IMR-90 (cell line): ENCODE results near the gene CD79A. TPM values are rescaled to one million over a fixed set of nuclear protein-coding genes. Genes with fewer than 3 reads are reported as not detected.

Source experiments
- ATAC-seq: fragments of 200-7000 bp; cut with Tn5 transposase; 2 replicates; pipeline ENCODE4 v1.9.1; 2020; ENCODE audit warnings: low read depth, mild to moderate bottlenecking, moderate library complexity
- BruUV-seq: library from RNA; stranded (reverse); fragments of 400-500 nt; replicated peaks from 2 replicates; lab custom pipeline; 2021; lab: Mats Ljungman, UMichigan
- CTCF ChIA-PET: fragments of 300-600 bp; formaldehyde crosslinking; extraction: SDS; loops from one replicate; lab custom pipeline; 2021; ENCODE audit warnings: antibody characterized with exemption; lab: Yijun Ruan, JAX
- POLR2A ChIA-PET: fragments of 300-600 bp; sonication (Branson Sonifier 250); formaldehyde crosslinking; loops from one replicate; lab custom pipeline; 2022; ENCODE audit warnings: antibody characterized with exemption; ENCODE audit not compliant: unreplicated experiment; lab: Charles Lee
- DNase-seq: peaks from one replicate; pipeline ENCODE4 v3.0.0; 2013
- H2AFZ ChIP-seq: replicated peaks from 2 replicates; pipeline ENCODE3; 2013; ENCODE audit warnings: low read length, mild to moderate bottlenecking; ENCODE audit not compliant: poor library complexity
- H2AK5ac ChIP-seq: 2 replicates; pipeline ENCODE4 v1.6.1; 2013; ENCODE audit warnings: low read depth, low read length, inconsistent platforms
- H2AK9ac ChIP-seq: replicated peaks from 2 replicates; pipeline ENCODE3; 2013; ENCODE audit warnings: mild to moderate bottlenecking, low read depth, low read length, moderate library complexity; ENCODE audit not compliant: poor library complexity
- H2BK120ac ChIP-seq: 2 replicates; pipeline ENCODE4 v1.6.1; 2013; ENCODE audit warnings: low read depth, low read length, inconsistent platforms
- H2BK15ac ChIP-seq: 3 replicates; pipeline ENCODE4 v1.6.1; 2013; ENCODE audit warnings: low read depth, low read length, inconsistent platforms
- H2BK20ac ChIP-seq: 2 replicates; pipeline ENCODE4 v1.6.1; 2013; ENCODE audit warnings: low read depth, mild to moderate bottlenecking, inconsistent platforms, low read length, moderate library complexity
- H2BK5ac ChIP-seq: 2 replicates; pipeline ENCODE4 v1.6.1; 2013; ENCODE audit warnings: mild to moderate bottlenecking, low read depth, low read length, inconsistent platforms; ENCODE audit not compliant: poor library complexity, severe bottlenecking
- H3K14ac ChIP-seq: replicated peaks from 2 replicates; pipeline ENCODE4 v1.6.1; 2013; ENCODE audit warnings: low read depth, low read length, inconsistent platforms
- H3K18ac ChIP-seq: 2 replicates; pipeline ENCODE4 v1.6.1; 2013; ENCODE audit warnings: low read depth, low read length, control low read depth
- H3K23ac ChIP-seq: 2 replicates; pipeline ENCODE4 v1.6.1; 2013; ENCODE audit warnings: low read depth, low read length, inconsistent platforms
- H3K27ac ChIP-seq: 2 replicates; pipeline ENCODE4 v1.5.1; 2013; ENCODE audit warnings: mild to moderate bottlenecking, control low read depth, low read length; ENCODE audit not compliant: insufficient read depth
- H3K27me3 ChIP-seq: 2 replicates; pipeline ENCODE4 v1.6.1; 2013; ENCODE audit warnings: low read length; ENCODE audit not compliant: control insufficient read depth, insufficient read depth
- H3K36me3 ChIP-seq: 2 replicates; pipeline ENCODE4 v1.6.1; 2013; ENCODE audit warnings: low read length, mixed read lengths; ENCODE audit not compliant: control insufficient read depth, insufficient read depth
- H3K4ac ChIP-seq: 2 replicates; pipeline ENCODE4 v1.6.1; 2013; ENCODE audit warnings: low read depth, low read length, inconsistent platforms
- H3K4me1 ChIP-seq: 2 replicates; pipeline ENCODE4 v1.6.1; 2013; ENCODE audit warnings: low read length, mixed read lengths; ENCODE audit not compliant: control insufficient read depth, insufficient read depth
- H3K4me2 ChIP-seq: 2 replicates; pipeline ENCODE4 v1.6.1; 2013; ENCODE audit warnings: low read depth, mild to moderate bottlenecking, control low read depth, low read length, moderate library complexity
- H3K4me3 ChIP-seq: 2 replicates; pipeline ENCODE4 v1.5.1; 2013; ENCODE audit warnings: low read depth, mild to moderate bottlenecking, control low read depth, low read length, moderate library complexity; ENCODE audit not compliant: insufficient read depth
- H3K56ac ChIP-seq: 2 replicates; pipeline ENCODE4 v1.6.1; 2013; ENCODE audit warnings: low read length, inconsistent platforms; ENCODE audit not compliant: insufficient read depth; ENCODE audit errors: extremely low read depth
- H3K79me1 ChIP-seq, 2 experiments: 2 replicates each; pipeline ENCODE4 v1.6.1; 2013; ENCODE audit warnings: low read length in 2 of 2, inconsistent platforms in 1 of 2, low read depth in 1 of 2
- H3K9ac ChIP-seq: 2 replicates; pipeline ENCODE4 v1.6.1; 2013; ENCODE audit warnings: low read depth, low read length, control low read depth
- H3K9me1 ChIP-seq: 2 replicates; pipeline ENCODE4 v1.6.1; 2013; ENCODE audit warnings: low read length, inconsistent platforms; ENCODE audit not compliant: insufficient read depth
- H3K9me3 ChIP-seq: 2 replicates; pipeline ENCODE4 v1.6.1; 2013; ENCODE audit warnings: low read length; ENCODE audit not compliant: control insufficient read depth, insufficient read depth
- H4K20me1 ChIP-seq: 2 replicates; pipeline ENCODE4 v1.6.1; 2013; ENCODE audit warnings: low read length, inconsistent platforms; ENCODE audit not compliant: insufficient read depth
- H4K5ac ChIP-seq: 2 replicates; pipeline ENCODE4 v1.6.1; 2013; ENCODE audit warnings: mild to moderate bottlenecking, low read depth, low read length, control low read depth
- H4K8ac ChIP-seq, 2 experiments: 2 replicates each; pipeline ENCODE4 v1.6.1; 2013; ENCODE audit warnings: low read depth in 2 of 2, low read length in 2 of 2, control low read depth in 1 of 2, inconsistent platforms in 1 of 2
- H4K91ac ChIP-seq: 2 replicates; pipeline ENCODE4 v1.6.1; 2013; ENCODE audit warnings: low read depth, low read length, inconsistent platforms; ENCODE audit not compliant: insufficient read depth
- CEBPB ChIP-seq: IDR thresholded peaks from 2 replicates; pipeline ENCODE4 v1.6.1; 2012; ENCODE audit warnings: low read depth, low read length, improper control_type of control experiment
- CHD1 ChIP-seq: IDR thresholded peaks from 2 replicates; pipeline ENCODE4 v1.6.1; 2012; ENCODE audit warnings: low read depth, low read length, improper control_type of control experiment
- CTCF ChIP-seq: conservative IDR thresholded peaks from 2 replicates; pipeline ENCODE4 v1.5.1; 2012; ENCODE audit warnings: mild to moderate bottlenecking, low read depth, low read length, improper control_type of control experiment
- ELK1 ChIP-seq: fragments of 150-350 bp; IDR thresholded peaks from 2 replicates; pipeline ENCODE4 v1.6.1; 2016; ENCODE audit warnings: low read depth, mild to moderate bottlenecking, low read length, moderate library complexity, borderline replicate concordance
- FOS ChIP-seq: fragments of 150-350 bp; IDR thresholded peaks from 2 replicates; pipeline ENCODE4 v1.6.1; 2016; ENCODE audit warnings: low read depth, low read length
- MAFK ChIP-seq: IDR thresholded peaks from 2 replicates; pipeline ENCODE4 v1.6.1; 2012; ENCODE audit warnings: low read depth, low read length, improper control_type of control experiment
- MAZ ChIP-seq: IDR thresholded peaks from 2 replicates; pipeline ENCODE4 v1.6.1; 2012; ENCODE audit warnings: low read depth, mild to moderate bottlenecking, low read length, improper control_type of control experiment, moderate library complexity, borderline replicate concordance
- MXI1 ChIP-seq: IDR thresholded peaks from 2 replicates; pipeline ENCODE4 v1.6.1; 2012; ENCODE audit warnings: low read depth, mild to moderate bottlenecking, low read length, moderate library complexity, borderline replicate concordance
- NFE2L2 ChIP-seq: fragments of 150-350 bp; IDR thresholded peaks from 2 replicates; pipeline ENCODE4 v1.6.1; 2016; ENCODE audit warnings: low read depth, mild to moderate bottlenecking, low read length
- POLR2A ChIP-seq: IDR thresholded peaks from 2 replicates; pipeline ENCODE4 v1.6.1; 2012; ENCODE audit warnings: mild to moderate bottlenecking, low read depth, low read length
- RCOR1 ChIP-seq: IDR thresholded peaks from 2 replicates; pipeline ENCODE4 v1.6.1; 2012; ENCODE audit warnings: mild to moderate bottlenecking, low read length, improper control_type of control experiment; ENCODE audit not compliant: insufficient replicate concordance
- RFX5 ChIP-seq: IDR thresholded peaks from 2 replicates; pipeline ENCODE4 v1.8.0; 2012; ENCODE audit warnings: low read depth, mild to moderate bottlenecking, low read length, moderate library complexity
- SMC3 ChIP-seq: fragments of 150-350 bp; IDR thresholded peaks from 2 replicates; pipeline ENCODE4 v1.6.1; 2016; ENCODE audit warnings: low read depth, mild to moderate bottlenecking, antibody characterized with exemption, low read length, moderate library complexity
- USF2 ChIP-seq: fragments of 150-350 bp; IDR thresholded peaks from 2 replicates; pipeline ENCODE4 v1.6.1; 2017; ENCODE audit warnings: mild to moderate bottlenecking, antibody characterized with exemption, low read length, low read depth
- WGBS, 2 experiments: methylation state at CpG; one replicate each; pipeline versions ENCODE4 v1.1.5 to v1.1.7; 2013; ENCODE audit warnings: missing lambda C conversion rate in 2 of 2; ENCODE audit not compliant: insufficient read length in 1 of 2; ENCODE audit errors: extremely low coverage in 2 of 2; 5-methylcytosine and 5-hydroxymethylcytosine counted together
- dilution Hi-C: fragments of 300-500 bp; cut with HindIII; formaldehyde crosslinking; loops from one replicate; pipeline ENCODE4 v1.14.3; 2018; ENCODE audit warnings: low sequenced_read_pairs; ENCODE audit not compliant: unreplicated experiment
- in situ Hi-C: fragments of 300-500 bp; cut with MboI; formaldehyde crosslinking; loops from 3 replicates; pipeline ENCODE4 v1.14.3; 2019; ENCODE audit warnings: low sequenced_read_pairs, inconsistent platforms, mixed read lengths
- intact Hi-C: fragments of 100-400 bp; cut with micrococcal nuclease; formaldehyde crosslinking; loops from 2 replicates; pipeline ENCODE4 v1.10.0; 2022
- polyA plus RNA-seq, 3 experiments: library from polyadenylated mRNA; depleted of rRNA; stranded (reverse); fragments of >200 nt; gene quantifications; 2 replicates each; pipeline ENCODE4 v1.2.3, GENCODE V29; 2012; ENCODE audit warnings: low replicate concordance in 1 of 3
- total RNA-seq: library from RNA; depleted of rRNA; stranded (reverse); fragments of >200 nt; gene quantifications from 2 replicates; pipeline ENCODE4 v1.2.3, GENCODE V29; 2012

CD79A gene
- total and polyA plus RNA-seq, 2 of the 4 experiments (the other 2 are of a cell fraction), result 0.19 TPM; not detected in 1

GRCh38 chr19:41847351-41848105 lies 29.6 kb upstream of the CD79A start:
- H3K4ac ChIP-seq, result no peak overlapping the region
- no peak overlapping the region for H3K14ac ChIP-seq
- BruUV-seq, result no TSS peak
- no peak for ATAC-seq
- peaks cover 28% of the 10 kb centered on the region for H3K27me3 ChIP-seq
- DNase-seq, result no peak
- in situ Hi-C loops (no loop called here), intact Hi-C loops (no loop called here), dilution Hi-C loops (no loop called here)
- H4K5ac ChIP-seq, result no peak overlapping the region
- H3K36me3 ChIP-seq, result no peaks in the 10 kb centered on the region
- no peak overlapping the region for H2BK20ac ChIP-seq
- H3K9ac ChIP-seq, result no peak overlapping the region
- H3K4me3 ChIP-seq, result no peak overlapping the region
- H2BK15ac ChIP-seq, result no peak overlapping the region
- no peak overlapping the region for H2AFZ ChIP-seq
- no peak overlapping the region for H3K56ac ChIP-seq
- H2AK5ac ChIP-seq, result no peak overlapping the region
- POLR2A ChIA-PET, result no interaction called here
- no peak for TF ChIP-seq SMC3
- TF ChIP-seq ELK1, result no peak
- TF ChIP-seq CHD1, result no peak
- no peak for TF ChIP-seq NFE2L2
- TF ChIP-seq FOS, result no peak
- TF ChIP-seq MAZ, result no peak
- TF ChIP-seq USF2, result no peak
- TF ChIP-seq MAFK, result no peak
- TF ChIP-seq RFX5, result no peak
- TF ChIP-seq POLR2A, result no peak
- TF ChIP-seq CTCF, result no peak
- no peak for TF ChIP-seq MXI1
- TF ChIP-seq RCOR1, result no peak
- TF ChIP-seq CEBPB, result no peak
- H3K23ac ChIP-seq, result no peak overlapping the region
- 81% methylated on average over 3 of the region's 19 CpGs; no CpG with 5 or more reads in 1 of the 2 experiments for WGBS, 2 experiments
- no peaks in the 10 kb centered on the region for H3K4me1 ChIP-seq
- H4K20me1 ChIP-seq, result no peaks in the 10 kb centered on the region
- H3K18ac ChIP-seq, result no peak overlapping the region
- H4K91ac ChIP-seq, result no peak overlapping the region
- H3K4me2 ChIP-seq, result no peak overlapping the region
- H3K27ac ChIP-seq, result no peak overlapping the region
- no peak overlapping the region for H2BK120ac ChIP-seq
- no peak overlapping the region for H2BK5ac ChIP-seq
- H3K79me1 ChIP-seq, result no peaks in the 10 kb centered on the region
- CTCF ChIA-PET, result no interaction called here
- no peaks in the 10 kb centered on the region for H3K9me3 ChIP-seq
- no peak overlapping the region for H4K8ac ChIP-seq
- H3K9me1 ChIP-seq, result no peaks in the 10 kb centered on the region
- H2AK9ac ChIP-seq, result no peak overlapping the region
